Measurements from ENCODE around the gene PIKFYVE. TPM values are rescaled to one million over a fixed set of nuclear protein-coding genes. Genes with fewer than 3 reads are reported as not detected.

Gene PIKFYVE
- total and polyA plus RNA-seq, 2 donors (not counting 1 experiment from before 2014, with no cell fraction given) = 20.3 to 80.9 TPM

DNA sequence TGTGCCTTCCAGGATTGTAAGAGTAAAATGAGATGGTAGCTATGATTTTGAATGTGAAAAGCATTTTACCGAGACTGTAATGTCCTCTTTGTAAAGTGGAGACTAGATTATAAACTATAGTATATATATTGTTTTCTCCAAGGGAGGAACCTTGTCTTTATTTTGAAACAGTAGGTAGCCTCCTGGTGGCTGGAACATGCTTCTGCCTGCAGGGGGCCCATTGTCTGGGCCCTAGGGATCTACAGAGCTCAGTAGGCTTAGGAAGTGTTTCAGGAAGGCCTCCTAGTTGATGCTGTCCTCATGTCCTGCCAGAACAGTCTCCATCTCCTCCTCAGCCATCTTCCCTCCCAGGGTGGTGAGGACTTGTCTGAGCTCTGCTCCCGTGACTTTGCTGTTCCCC lies 3.0 kb downstream of the PIKFYVE start:
- H2AFZ ChIP-seq (ENCODE audit: insufficient read depth, low read depth, low read length, poor library complexity, severe bottlenecking) = no peak overlapping the region
- TF ChIP-seq, protein P1, sequence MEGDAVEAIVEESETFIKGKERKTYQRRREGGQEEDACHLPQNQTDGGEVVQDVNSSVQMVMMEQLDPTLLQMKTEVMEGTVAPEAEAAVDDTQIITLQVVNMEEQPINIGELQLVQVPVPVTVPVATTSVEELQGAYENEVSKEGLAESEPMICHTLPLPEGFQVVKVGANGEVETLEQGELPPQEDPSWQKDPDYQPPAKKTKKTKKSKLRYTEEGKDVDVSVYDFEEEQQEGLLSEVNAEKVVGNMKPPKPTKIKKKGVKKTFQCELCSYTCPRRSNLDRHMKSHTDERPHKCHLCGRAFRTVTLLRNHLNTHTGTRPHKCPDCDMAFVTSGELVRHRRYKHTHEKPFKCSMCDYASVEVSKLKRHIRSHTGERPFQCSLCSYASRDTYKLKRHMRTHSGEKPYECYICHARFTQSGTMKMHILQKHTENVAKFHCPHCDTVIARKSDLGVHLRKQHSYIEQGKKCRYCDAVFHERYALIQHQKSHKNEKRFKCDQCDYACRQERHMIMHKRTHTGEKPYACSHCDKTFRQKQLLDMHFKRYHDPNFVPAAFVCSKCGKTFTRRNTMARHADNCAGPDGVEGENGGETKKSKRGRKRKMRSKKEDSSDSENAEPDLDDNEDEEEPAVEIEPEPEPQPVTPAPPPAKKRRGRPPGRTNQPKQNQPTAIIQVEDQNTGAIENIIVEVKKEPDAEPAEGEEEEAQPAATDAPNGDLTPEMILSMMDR (IDR thresholded peaks at IDR 0.05) = no peak
- no peak for TF ChIP-seq EZH2 (IDR thresholded peaks at IDR 0.05; ENCODE audit: borderline replicate concordance, insufficient read depth, low read depth, low read length, poor library complexity, severe bottlenecking)
- peaks cover 70% of the 10 kb centered on the region for H3K79me2 ChIP-seq (ENCODE audit: control insufficient read depth, insufficient read depth, low read length)
- no peaks in the 10 kb centered on the region for H3K27me3 ChIP-seq (replicated peaks in 1 of 4; ENCODE audit: control extremely low read depth in 1 of 4, control insufficient read depth in 3 of 4, insufficient read depth in 4 of 4, low read length in 3 of 4)
- H3K4me3 ChIP-seq (ENCODE audit: control extremely low read depth in 1 of 5, extremely low read depth in 1 of 5, insufficient read depth in 1 of 5, low read depth in 2 of 5, low read length in 4 of 5) = no peak overlapping the region
- no peak for ATAC-seq (ENCODE audit: low read depth)
- CTCF ChIA-PET = interaction anchor here (0.6 to 4.8 kb wide), 5 partner anchors 11 to 1554 kb away, joined by 3 to 43 read pairs (median 3); partner anchors contain the start of gene IDH1
- 86% methylated on average over 1 of the region's 2 CpGs for WGBS (ENCODE audit: insufficient coverage)
- DNase-seq = peak; percentile 10
- H3K27ac ChIP-seq (ENCODE audit: low read length in 2 of 2) = peak overlapping the region in 1 of 2 donors; percentile 55
- POLR2A ChIA-PET = interaction anchor here (0.7 kb wide), 1 partner anchor 28 kb away, joined by 3 read pairs; no protein-coding TSS in a partner anchor
- H3K4me2 ChIP-seq (replicated peaks; ENCODE audit: low read depth, low read length, poor library complexity, severe bottlenecking) = peak overlapping the region; percentile 32
- no peaks in the 10 kb centered on the region for H3K9me3 ChIP-seq (ENCODE audit: control extremely low read depth in 1 of 3, control insufficient read depth in 2 of 3, insufficient read depth in 1 of 3, low read length in 2 of 3)
- peaks cover 34 to 42% of the 10 kb centered on the region in 2 donors for H3K4me1 ChIP-seq (ENCODE audit: control insufficient read depth in 2 of 2, insufficient read depth in 2 of 2, low read length in 2 of 2)
- H4K20me1 ChIP-seq (ENCODE audit: control insufficient read depth, insufficient read depth, low read length, poor library complexity, severe bottlenecking) = peaks cover 44% of the 10 kb centered on the region
- Mint-ChIP-seq H3K27ac (peak overlapping the region; percentile 50), H3K27me3 (no peaks in the 10 kb centered on the region), H3K4me3 (no peak overlapping the region), H3K9me3 (ENCODE audit: insufficient read depth) (no peaks in the 10 kb centered on the region), H3K4me1 (peaks cover 41% of the 10 kb centered on the region)
- H3K36me3 ChIP-seq (replicated peaks in 1 of 2; ENCODE audit: control extremely low read depth in 1 of 2, control insufficient read depth in 1 of 2, extremely low read depth in 1 of 2, insufficient read depth in 2 of 2, low read length in 1 of 2) = peaks cover 4 to 20% of the 10 kb centered on the region in 2 experiments
- H3K9ac ChIP-seq (ENCODE audit: low read length) = no peak overlapping the region
- intact Hi-C loops (cut with micrococcal nuclease) = loop anchor here (5.0 to 10.0 kb wide), 5 partner anchors 92 to 1502 kb away; partner anchors contain the start of genes CCNYL1, FASTKD2, MDH1B and PLEKHM3

GRCh38 chr2:208274748-208275147 lies 8.7 kb downstream of the PIKFYVE start:
- Mint-ChIP-seq H3K4me3 (no peak overlapping the region), H3K9me3 (ENCODE audit: insufficient read depth) (peaks cover 5% of the 10 kb centered on the region), H3K27me3 (no peaks in the 10 kb centered on the region), H3K4me1 (peaks cover 17% of the 10 kb centered on the region), H3K27ac (no peak overlapping the region)
- H3K9ac ChIP-seq (ENCODE audit: low read length) = no peak overlapping the region
- H2AFZ ChIP-seq (ENCODE audit: insufficient read depth, low read depth, low read length, poor library complexity, severe bottlenecking) = no peak overlapping the region
- DNase-seq = no peak
- peaks cover 0 to 2% (median 0%) of the 10 kb centered on the region in 3 donors for H3K9me3 ChIP-seq (ENCODE audit: control extremely low read depth in 1 of 3, control insufficient read depth in 2 of 3, insufficient read depth in 1 of 3, low read length in 2 of 3)
- H3K4me2 ChIP-seq (replicated peaks; ENCODE audit: low read depth, low read length, poor library complexity, severe bottlenecking) = no peak overlapping the region
- peak overlapping the region in 1 of 2 donors; percentile 14 for H3K27ac ChIP-seq (ENCODE audit: low read length in 2 of 2)
- H4K20me1 ChIP-seq (ENCODE audit: control insufficient read depth, insufficient read depth, low read length, poor library complexity, severe bottlenecking) = peaks cover 36% of the 10 kb centered on the region
- peaks cover 4 to 71% of the 10 kb centered on the region in 2 experiments for H3K36me3 ChIP-seq (replicated peaks in 1 of 2; ENCODE audit: control extremely low read depth in 1 of 2, control insufficient read depth in 1 of 2, extremely low read depth in 1 of 2, insufficient read depth in 2 of 2, low read length in 1 of 2)
- ChIA-PET POLR2A (no interaction called here), CTCF (interaction anchor here (1.3 to 1.4 kb wide), 2 partner anchors 9 to 20 kb away, joined by 3 to 4 read pairs; partner anchors contain the start of genes IDH1 and PIKFYVE)
- intact Hi-C loops (cut with micrococcal nuclease) = no loop called here
- H3K4me3 ChIP-seq (ENCODE audit: control extremely low read depth in 1 of 5, extremely low read depth in 1 of 5, insufficient read depth in 1 of 5, low read depth in 2 of 5, low read length in 4 of 5) = no peak overlapping the region
- peaks cover 86% of the 10 kb centered on the region for H3K79me2 ChIP-seq (ENCODE audit: control insufficient read depth, insufficient read depth, low read length)
- no peak for ATAC-seq (ENCODE audit: low read depth)
- H3K4me1 ChIP-seq (ENCODE audit: control insufficient read depth in 2 of 2, insufficient read depth in 2 of 2, low read length in 2 of 2) = no peaks in the 10 kb centered on the region
- TF ChIP-seq, protein P1 (IDR thresholded peaks at IDR 0.05) = no peak
- no peak for TF ChIP-seq EZH2 (IDR thresholded peaks at IDR 0.05; ENCODE audit: borderline replicate concordance, insufficient read depth, low read depth, low read length, poor library complexity, severe bottlenecking)
- H3K27me3 ChIP-seq (replicated peaks in 1 of 4; ENCODE audit: control extremely low read depth in 1 of 4, control insufficient read depth in 3 of 4, insufficient read depth in 4 of 4, low read length in 3 of 4) = no peaks in the 10 kb centered on the region
